HG03064 (cell line): ENCODE data around the gene SMC1B.
"Not testable (repeated sequence)": the region's sequence is repeated elsewhere in the genome, so short reads cannot be mapped to it uniquely, and the experiment has no call there.

Experiments
- ATAC-seq: cut with Tn5 transposase; IDR thresholded peaks from one replicate; pipeline ENCODE4 v1.9.1; 2021; ENCODE audit warnings: low read depth; ENCODE audit not compliant: unreplicated experiment

The SMC1B gene

DNA sequence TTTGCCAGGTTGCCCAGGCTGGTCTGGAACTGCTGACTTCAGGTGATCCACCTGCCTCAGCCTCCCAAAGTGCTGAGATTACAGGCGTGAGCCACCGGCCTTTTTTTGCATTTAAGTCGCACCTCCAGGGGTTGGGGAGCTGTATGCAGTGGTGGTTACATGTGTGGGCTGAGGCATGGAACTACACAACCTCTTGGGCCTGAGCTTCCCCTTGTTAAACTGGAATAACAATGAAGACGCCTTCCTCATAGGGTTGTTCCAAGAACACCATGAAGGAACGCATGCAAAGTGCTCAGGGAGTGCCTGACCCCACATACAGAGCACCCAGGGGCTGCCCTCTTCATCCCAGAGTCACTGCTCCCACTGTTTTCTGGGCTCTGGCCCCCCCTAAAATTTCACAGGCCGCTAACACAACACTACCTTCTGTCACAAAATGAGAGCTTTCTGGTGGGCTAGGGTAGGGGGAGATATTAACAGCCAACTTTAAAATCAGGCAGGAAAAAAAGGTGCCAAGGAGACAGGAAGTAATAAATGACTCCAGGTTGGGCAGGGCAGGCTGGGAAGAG is 104.9 kb downstream of the SMC1B start:
- no peak for ATAC-seq

DNA sequence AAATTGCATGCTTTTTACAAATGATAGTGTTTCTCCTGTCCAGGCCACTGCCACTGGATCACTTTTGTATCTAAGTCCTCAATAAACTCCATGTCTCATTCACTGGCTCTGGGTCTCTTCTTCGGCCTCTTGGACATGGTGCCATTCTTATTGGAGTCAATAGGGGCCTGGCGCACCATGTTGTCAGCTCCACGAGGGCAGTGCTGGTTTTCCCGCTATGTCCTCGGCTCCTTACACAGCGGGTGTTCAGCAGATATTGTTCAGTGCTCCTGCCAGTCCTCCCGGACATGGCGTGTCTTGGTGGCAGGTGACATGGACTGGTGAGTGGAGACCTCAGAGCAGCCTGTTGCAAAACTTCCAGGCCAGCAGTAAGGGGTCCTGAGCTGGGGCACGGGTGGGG is 107.3 kb downstream of the SMC1B start:
- ATAC-seq = no peak

DNA sequence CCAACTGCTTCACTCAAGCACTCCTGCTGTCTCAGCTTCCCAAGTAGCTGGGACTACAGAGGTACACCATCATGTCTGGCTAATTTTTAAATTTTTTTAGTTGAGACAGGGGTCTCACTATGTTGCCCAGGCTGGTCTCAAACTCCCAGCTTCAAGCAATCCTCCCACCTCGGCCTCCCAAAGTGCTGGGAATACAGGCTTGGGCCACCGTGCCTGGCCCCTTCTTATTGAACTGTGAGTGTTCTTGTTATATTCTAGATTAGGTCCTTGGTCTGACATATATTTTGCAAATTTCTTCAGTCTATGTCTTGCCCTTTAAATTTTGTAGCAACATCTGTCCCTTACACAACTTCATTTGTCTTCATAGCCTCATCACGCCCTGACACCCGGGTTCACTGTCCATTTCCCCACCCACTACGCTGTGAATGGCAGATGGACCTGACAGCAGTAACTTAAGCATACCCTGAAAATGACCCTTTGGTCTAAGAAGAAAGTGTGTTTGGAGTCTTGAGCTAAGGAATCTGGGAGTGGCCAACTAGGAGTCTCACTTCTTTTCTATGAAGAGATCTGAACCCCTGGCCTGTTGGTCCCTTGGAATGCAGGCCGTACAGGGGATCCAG is 107.8 kb downstream of the SMC1B start:
- no peak for ATAC-seq

DNA sequence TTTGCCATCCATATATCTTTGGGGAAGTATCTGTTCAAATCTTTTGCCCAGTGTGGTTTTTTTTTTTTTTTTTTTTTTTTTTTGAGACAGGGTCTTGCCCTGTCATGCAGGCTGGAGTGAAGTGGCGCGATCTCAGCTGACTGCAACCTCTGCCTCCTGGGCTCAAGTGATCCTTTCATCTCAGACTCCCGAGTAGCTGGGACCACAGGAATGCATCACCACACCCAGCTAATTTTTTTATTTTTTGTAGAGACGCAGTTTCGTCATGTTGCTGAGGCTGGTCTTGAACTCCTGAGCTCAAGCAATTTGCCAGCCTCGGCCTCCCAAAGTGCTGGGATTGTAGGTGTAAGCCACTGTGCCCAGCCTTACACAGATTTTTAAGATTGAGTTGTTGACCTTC is 108.4 kb downstream of the SMC1B start:
- ATAC-seq = no peak

DNA sequence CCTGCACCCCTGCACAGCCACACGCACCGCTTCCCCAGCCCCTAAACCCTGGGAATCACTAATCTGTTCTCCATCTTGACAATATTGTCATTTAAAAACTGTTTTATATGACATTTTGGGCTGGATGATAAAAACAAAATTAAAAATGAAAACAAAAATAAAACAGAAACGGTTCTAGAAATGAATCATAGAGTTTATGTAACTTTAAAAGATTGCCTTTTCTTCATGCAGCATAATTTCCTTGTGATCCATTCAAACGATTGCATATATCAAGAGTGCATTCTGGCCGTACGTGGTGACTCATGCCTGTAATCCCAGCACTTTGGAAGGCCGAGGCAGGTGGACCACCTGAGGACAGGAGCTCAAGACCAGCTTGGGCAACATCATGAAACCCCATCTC is 110.2 kb downstream of the SMC1B start:
- ATAC-seq = no peak

DNA sequence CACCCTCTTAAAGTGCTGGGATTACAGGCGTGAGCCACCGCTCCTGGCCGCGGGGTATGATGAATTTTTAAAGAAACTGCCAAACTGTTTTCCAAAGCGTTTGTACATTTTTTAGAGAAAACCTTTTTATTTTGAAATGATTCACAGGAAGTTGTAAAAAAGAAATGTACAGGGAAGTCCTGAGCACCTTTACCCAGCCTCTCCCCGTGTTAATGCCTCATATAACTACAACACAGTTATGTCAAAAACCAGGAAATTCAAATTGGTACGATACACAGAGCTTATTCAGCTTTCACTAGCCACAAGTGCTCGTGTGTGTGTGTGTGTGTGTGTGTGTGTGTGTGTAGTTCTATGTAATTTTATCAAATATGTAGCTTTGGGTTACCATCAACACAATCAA is 110.6 kb downstream of the SMC1B start:
- no peak for ATAC-seq

DNA sequence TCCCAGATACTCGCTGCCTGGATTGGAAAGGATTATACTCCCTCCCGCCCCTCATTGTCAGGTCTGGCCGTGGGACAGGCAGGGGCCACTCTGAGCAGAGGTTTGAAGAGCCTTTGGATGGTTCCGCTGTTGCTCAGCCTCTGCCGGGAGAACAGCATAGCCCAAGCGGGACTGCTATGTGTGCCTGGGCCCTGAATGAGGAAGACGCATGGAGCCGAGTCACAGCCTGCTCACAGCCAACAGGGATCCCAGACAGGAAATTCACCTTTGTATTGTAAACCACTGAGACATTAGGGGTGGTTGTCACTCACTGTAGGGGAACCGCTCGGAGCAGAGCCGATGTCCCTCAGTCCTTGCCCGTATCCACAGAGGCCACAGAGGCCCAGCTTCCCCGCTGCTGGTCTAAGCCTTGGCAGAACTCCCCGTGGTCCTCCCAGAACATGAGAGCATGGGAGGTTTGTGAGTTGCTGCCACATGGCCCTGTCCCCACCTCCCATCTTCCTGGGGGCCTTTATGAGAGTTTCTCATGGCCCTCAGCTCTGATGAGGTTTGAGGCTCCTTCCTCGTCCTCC is 114.4 kb downstream of the SMC1B start:
- no peak for ATAC-seq

DNA sequence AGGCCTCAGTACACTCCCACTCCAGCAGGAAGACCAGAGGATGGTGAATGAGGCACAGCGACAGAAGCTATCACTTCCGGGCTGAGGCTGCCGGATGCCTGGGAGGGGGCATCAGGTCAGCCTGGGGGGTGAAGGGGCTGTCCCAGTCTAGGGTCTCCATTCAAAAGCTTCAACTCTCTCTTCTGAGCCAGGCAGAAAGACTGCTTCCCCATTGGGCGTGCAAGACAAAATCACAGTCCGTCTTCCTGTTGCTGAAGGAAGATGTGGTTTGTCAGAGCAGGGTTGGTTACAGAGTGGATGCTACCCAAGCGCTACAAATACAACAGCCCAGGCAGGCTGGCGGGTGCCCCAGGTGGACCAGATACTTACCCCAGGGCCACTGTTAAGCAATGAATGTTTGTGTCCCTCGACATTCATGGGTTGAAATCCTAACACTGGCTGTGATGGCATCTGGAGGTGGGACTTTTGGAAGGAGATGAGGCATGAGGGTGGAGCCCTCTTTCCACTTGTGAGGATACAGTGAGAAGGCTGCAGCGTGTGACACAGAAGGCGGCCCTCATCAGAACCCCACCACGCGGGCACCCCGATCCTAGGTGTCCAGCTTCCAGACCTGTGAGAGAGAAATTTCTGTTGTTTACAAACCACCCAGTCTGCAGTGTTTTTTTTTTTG is 116.6 kb downstream of the SMC1B start:
- no peak for ATAC-seq

DNA sequence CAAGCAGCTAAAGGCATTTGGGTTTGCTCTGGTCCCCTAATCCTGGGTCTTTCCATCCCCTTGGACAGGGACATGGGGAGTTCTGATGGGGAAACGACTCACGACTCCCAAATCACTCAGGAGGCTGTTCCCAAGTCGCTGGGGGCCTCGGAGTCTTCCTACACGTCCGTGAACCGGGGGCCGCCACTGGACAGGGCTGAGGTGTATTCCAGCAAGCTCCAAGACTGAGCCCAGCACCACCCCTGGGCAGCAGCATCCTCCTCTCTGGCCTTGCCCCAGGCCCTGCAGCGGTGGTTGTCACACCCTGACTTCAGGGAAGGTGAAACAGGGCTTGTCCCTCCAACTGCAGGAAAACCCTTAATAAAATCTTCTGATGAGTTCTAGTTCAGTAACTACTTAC is 117.9 kb downstream of the SMC1B start:
- ATAC-seq = no peak

DNA sequence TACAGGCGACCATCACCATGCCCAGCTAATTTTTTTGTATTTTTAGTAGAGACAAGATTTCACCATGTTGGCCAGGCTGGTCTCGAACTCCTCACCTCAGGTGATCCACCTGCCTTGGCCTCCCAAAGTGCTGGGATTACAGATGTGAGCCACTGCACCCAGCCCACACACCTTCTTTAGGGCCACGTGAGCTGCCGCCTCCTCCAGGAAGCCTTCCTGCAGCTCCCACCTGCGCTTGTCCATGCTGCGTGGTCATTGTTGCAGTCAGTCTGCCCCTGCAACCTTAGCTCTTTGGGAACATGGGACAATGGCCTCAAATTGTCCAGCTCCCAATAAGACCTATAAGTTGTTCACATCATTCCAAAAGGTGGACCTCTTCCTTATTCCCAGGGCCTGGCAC is 118.4 kb downstream of the SMC1B start:
- not testable (repeated sequence) for ATAC-seq
